OCI-LY3 (cell line): ENCODE measurements around the gene ETFB.

Experiments
- H2AFZ ChIP-seq: fragments of 200-600, 300-600 bp; shearing (Covaris generic); 2 replicates; pipeline ENCODE4 v1.6.0; 2014; ENCODE audit warnings: antibody characterized with exemption, low read depth, low read length
- H3K27ac ChIP-seq: fragments of 200-600, 300-600 bp; sonication (generic); 2 replicates; pipeline ENCODE4 v1.5.1; 2014; ENCODE audit warnings: mild to moderate bottlenecking, low read length, moderate library complexity, mixed read lengths
- H3K27me3 ChIP-seq: fragments of 200-600, 300-600 bp; sonication (generic); 2 replicates; pipeline ENCODE4 v1.6.1; 2014; ENCODE audit warnings: low read depth, low read length, mixed read lengths
- H3K36me3 ChIP-seq: fragments of 200-600, 300-600 bp; sonication (generic); replicated peaks from 2 replicates; pipeline ENCODE3; 2014; ENCODE audit warnings: low read depth, low read length, mixed read lengths
- H3K4me1 ChIP-seq: fragments of 300-600, 200-600 bp; sonication (generic); 2 replicates; pipeline ENCODE4 v1.6.1; 2014; ENCODE audit warnings: low read length, mixed read lengths
- H3K4me2 ChIP-seq: fragments of 200-600, 300-600 bp; sonication (generic); 2 replicates; pipeline ENCODE4 v1.6.1; 2014; ENCODE audit warnings: low read length, mixed read lengths
- H3K4me3 ChIP-seq: fragments of 300-600, 200-600 bp; sonication (generic); 2 replicates; pipeline ENCODE4 v1.5.1; 2014; ENCODE audit warnings: antibody characterized with exemption, mild to moderate bottlenecking, low read length, moderate library complexity
- H3K79me2 ChIP-seq: fragments of 300-600, 200-600 bp; shearing (Covaris generic); 2 replicates; pipeline ENCODE4 v1.6.1; 2014; ENCODE audit warnings: mild to moderate bottlenecking, low read length, mixed read lengths
- H3K9ac ChIP-seq: fragments of 300-600, 200-600 bp; shearing (Covaris generic); 2 replicates; pipeline ENCODE4 v1.6.0; 2014; ENCODE audit warnings: mild to moderate bottlenecking, low read length, moderate library complexity
- H3K9me3 ChIP-seq: fragments of 200-600, 300-600 bp; shearing (Covaris generic); 2 replicates; pipeline ENCODE4 v1.6.1; 2014; ENCODE audit warnings: low read length, mixed read lengths; ENCODE audit not compliant: insufficient read depth
- H4K20me1 ChIP-seq: fragments of 200-600, 300-600 bp; sonication (generic); 2 replicates; pipeline ENCODE4 v1.6.1; 2016; ENCODE audit warnings: low read length, mixed read lengths; ENCODE audit not compliant: insufficient read depth
- CTCF ChIP-seq: fragments of 200-600, 300-600 bp; sonication (generic); IDR thresholded peaks from 2 replicates; pipeline ENCODE4 v1.5.1; 2014; ENCODE audit warnings: antibody characterized with exemption, low read length, low read depth
- EZH2phosphoT487 ChIP-seq: fragments of 200-600 bp; shearing (Covaris generic); IDR thresholded peaks from 2 replicates; pipeline ENCODE4 v1.6.1; 2018; ENCODE audit warnings: antibody characterized with exemption, mixed run types, low read depth

The ETFB gene

GRCh38 chr19:51326216-51327065 lies 39.7 kb downstream of the ETFB start:
- Histone ChIP-seq H3K9me3 (no peaks in the 10 kb centered on the region), H3K36me3 (no peaks in the 10 kb centered on the region), H3K27me3 (0 out of 2 replicates have a peak, but pooled peaks cover 5% of the 10 kb centered on the region), H4K20me1 (no peaks in the 10 kb centered on the region), H3K4me2 (no peak overlapping the region), H3K4me3 (no peak overlapping the region), H3K27ac (no peak overlapping the region), H2AFZ (no peak overlapping the region), H3K79me2 (no peaks in the 10 kb centered on the region), H3K4me1 (no peaks in the 10 kb centered on the region), H3K9ac (no peak overlapping the region)
- no peak for TF ChIP-seq CTCF
- TF ChIP-seq EZH2phosphoT487, result no peak

DNA sequence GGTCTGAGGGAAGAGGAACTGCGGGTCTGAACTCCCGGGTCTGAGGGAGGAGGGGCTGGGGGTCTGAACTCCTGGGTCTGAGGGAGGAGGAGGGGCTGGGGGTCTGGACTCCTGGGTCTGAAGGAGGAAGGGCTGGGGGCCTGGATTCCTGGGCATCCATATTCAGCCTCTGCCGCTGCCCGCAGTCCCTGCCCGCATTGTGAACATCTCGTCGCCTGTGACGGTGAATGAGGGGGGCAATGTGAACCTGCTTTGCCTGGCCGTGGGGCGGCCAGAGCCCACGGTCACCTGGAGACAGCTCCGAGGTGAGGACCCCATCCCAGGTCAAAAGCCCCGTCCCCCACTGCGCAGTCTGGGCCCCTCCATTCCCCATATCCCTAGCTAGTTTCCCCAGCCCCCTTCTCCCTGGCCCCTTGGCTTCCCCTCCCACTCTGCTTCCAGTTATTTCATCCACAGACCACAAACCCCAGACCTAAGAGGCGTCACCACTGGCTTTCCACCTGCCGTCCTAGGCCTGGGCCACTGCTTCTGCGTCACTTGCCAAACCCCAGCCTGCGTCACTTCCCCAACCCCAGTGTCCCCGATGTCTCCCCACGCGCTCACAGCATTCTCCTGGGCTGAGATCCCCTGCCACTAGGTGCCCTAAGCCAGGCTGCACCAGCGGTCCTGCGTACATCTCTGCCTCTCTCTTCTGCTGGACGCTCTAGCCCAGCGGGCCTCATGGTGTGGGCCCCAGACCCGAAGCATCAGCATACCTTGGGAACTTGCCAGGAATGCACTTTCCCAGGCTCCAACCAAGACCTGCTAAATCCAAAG lies 40.8 kb downstream of the ETFB start:
- no peak overlapping the region for H3K4me2 ChIP-seq
- no peak for TF ChIP-seq EZH2phosphoT487
- TF ChIP-seq CTCF, result no peak

GRCh38 chr19:51324167-51324481 lies 42.1 kb downstream of the ETFB start:
- Histone ChIP-seq H2AFZ (no peak overlapping the region), H3K4me3 (no peak overlapping the region), H3K36me3 (no peaks in the 10 kb centered on the region), H4K20me1 (no peaks in the 10 kb centered on the region), H3K9me3 (no peaks in the 10 kb centered on the region), H3K27ac (no peak overlapping the region), H3K4me1 (no peaks in the 10 kb centered on the region), H3K27me3 (0 out of 2 replicates have a peak, but pooled peaks cover 5% of the 10 kb centered on the region), H3K9ac (no peak overlapping the region), H3K79me2 (no peaks in the 10 kb centered on the region), H3K4me2 (no peak overlapping the region)
- TF ChIP-seq EZH2phosphoT487 (no peak), CTCF (no peak)

More for the DNA sequence above, 40.8 kb downstream of the ETFB start:
- Histone ChIP-seq H3K79me2 (no peaks in the 10 kb centered on the region), H3K36me3 (no peaks in the 10 kb centered on the region), H3K4me1 (no peaks in the 10 kb centered on the region), H4K20me1 (no peaks in the 10 kb centered on the region), H3K27ac (no peak overlapping the region), H3K9ac (no peak overlapping the region), H2AFZ (no peak overlapping the region), H3K9me3 (no peaks in the 10 kb centered on the region), H3K4me3 (no peak overlapping the region), H3K27me3 (0 out of 2 replicates have a peak, but pooled peaks cover 5% of the 10 kb centered on the region)

GRCh38 chr19:51323481-51324166 lies 42.6 kb downstream of the ETFB start:
- TF ChIP-seq CTCF (no peak), EZH2phosphoT487 (no peak)
- Histone ChIP-seq H3K9me3 (no peaks in the 10 kb centered on the region), H3K4me3 (no peak overlapping the region), H4K20me1 (no peaks in the 10 kb centered on the region), H3K27me3 (0 out of 2 replicates have a peak, but pooled peaks cover 5% of the 10 kb centered on the region), H3K4me1 (no peaks in the 10 kb centered on the region), H3K4me2 (no peak overlapping the region), H3K27ac (no peak overlapping the region), H3K79me2 (no peaks in the 10 kb centered on the region), H3K9ac (no peak overlapping the region), H3K36me3 (no peaks in the 10 kb centered on the region), H2AFZ (no peak overlapping the region)
